HTR-8/SVneo (cell line): ENCODE measurements around the gene MRPL17.

ENCODE experiments used
- DNase-seq: peaks from one replicate; pipeline ENCODE4 v3.0.0; 2011; ENCODE audit warnings: low spot score, mixed read lengths; ENCODE audit not compliant: insufficient read length
- FAIRE-seq: peaks from 2 replicates; lab custom pipeline; 2011; peaks lifted over from hg19 to GRCh38; lab: Jason Lieb, UNC

Gene MRPL17

GRCh38 chr11:6636480-6636879 is 46.7 kb downstream of the MRPL17 start:
- DNase-seq: no peak
- no peak for FAIRE-seq

- peak; percentile 22 for DNase-seq
- no peak for FAIRE-seq
Measured at GRCh38 chr11:6635082-6635932, 47.8 kb downstream of the MRPL17 start.

- DNase-seq (no peak), FAIRE-seq (no peak)
Measured at GRCh38 chr11:6634534-6634933, 48.6 kb downstream of the MRPL17 start.

- FAIRE-seq: no peak
- no peak for DNase-seq
Measured at GRCh38 chr11:6633422-6634408, 49.4 kb downstream of the MRPL17 start.

- no peak for DNase-seq
- FAIRE-seq: no peak
Measured at GRCh38 chr11:6632116-6633073, 50.7 kb downstream of the MRPL17 start.

GRCh38 chr11:6631361-6631890 is 51.7 kb downstream of the MRPL17 start:
- DNase-seq: no peak
- no peak for FAIRE-seq

- no peak for DNase-seq
- FAIRE-seq: no peak
Measured at GRCh38 chr11:6630632-6631291, 52.4 kb downstream of the MRPL17 start.
